NCI-H446 treated with DMSO at 0.1 percent for 48 hours (cell line): Measurements from ENCODE around the gene SMOC2.

ENCODE experiments used
- DNase-seq: peaks from one replicate; lab custom pipeline; 2025; lab: John Stamatoyannopoulos, UW

SMOC2 gene

DNA sequence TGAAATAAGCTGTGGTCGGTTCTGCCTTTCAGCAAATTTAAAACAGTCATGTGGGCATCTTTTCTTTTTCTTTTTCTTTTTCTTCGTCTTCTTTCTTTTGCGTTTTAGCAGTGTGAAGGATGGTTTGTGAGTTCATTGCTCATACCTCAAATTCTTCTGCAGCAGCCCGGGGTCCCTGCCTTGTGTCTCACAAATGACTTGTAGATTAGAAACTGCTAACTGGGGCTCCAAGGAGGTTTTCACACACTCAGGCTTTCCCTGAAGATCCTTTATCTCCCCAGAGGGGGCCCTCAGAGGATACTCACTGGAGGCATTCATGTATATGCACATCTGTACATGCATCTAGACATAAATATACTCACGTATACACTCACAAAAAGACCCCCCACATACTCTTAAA, 1.7 kb downstream of the SMOC2 start:
- DNase-seq, result no peak

DNA sequence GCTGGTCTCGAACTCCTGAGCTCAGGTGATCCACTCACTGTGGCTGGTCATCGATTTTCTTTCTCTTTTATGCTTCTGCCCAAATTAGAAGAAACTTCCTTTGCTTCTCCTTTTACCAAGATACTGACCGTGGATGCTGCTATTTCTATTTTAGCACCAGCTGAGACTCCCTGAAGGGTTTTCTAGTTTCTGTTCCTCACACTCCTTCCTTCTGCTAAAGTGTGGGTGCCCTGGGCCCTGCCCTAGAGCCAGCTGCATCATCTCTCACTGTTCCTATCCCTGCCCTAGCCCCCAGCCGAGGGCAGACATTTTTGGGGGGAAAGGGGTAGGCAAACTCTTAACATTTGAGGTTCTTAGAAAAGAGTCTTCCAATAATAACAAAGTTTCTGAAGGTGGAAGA, 6.3 kb downstream of the SMOC2 start:
- DNase-seq, result no peak

DNA sequence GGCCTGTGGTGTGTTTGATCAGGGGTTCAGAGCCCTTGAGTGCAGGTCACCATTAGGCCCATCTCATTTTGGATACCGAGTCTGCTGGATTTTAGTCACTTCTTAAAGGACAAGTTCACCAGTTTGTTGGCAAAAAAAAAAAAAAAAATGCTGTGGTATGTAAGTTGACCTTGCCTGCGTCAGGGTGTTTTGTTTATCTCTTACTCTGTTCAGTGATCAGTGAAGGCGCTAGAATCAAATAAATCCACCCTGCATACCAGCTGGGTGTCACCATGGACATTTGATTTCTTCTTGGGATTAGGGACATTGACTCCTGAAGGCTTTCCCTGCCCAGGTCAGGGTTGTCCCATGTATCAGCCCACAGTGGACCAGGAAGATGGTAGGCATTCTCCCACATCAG, 6.7 kb downstream of the SMOC2 start:
- no peak for DNase-seq

DNA sequence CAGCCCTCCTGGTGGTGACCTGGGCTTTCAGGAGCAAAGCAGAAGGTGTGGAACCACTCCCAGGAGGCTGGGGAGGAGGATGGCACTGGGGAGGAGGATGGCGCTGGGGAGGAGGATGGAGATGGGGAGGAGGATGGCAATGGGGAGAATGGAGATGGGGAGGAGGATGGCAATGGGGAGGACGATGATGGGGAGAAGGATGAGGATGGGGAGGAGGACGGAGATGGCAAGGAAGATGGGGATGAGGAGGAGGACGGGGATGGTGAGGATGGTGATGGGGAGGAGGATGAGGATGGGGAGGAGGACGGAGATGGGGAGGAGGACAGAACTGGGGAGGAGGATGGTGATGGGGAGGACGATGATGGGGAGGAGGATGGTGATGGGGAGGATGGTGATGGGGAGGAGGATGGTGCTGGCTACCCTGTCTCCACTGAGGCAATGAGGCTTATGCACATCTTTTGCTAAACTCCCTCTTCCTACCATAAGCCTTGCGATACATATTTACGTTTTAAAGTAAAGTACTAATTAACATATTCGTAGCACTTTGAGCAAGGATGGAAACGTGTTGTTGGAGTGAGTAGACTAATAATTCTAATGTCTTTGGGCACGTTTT, 7.4 kb downstream of the SMOC2 start:
- DNase-seq, result no peak

DNA sequence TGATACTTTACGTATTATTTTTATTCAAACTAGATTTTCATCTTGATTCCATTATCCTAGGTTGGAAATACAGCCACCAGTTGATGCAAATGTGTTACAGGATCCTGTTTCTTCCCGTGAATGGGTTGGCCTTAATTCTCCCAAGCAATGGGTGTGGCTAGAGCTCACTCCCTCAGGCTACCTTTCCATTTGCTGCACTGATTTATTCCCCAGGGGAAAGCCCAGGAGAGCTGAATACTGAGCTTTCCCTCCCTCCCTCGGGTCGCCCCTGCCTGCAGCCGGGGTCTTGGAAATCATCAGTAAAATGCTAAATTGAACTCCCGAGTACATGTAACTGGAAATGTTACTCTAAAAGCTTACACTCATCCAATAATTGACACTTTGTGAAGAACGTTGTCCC, 9.9 kb downstream of the SMOC2 start:
- no peak for DNase-seq

DNA sequence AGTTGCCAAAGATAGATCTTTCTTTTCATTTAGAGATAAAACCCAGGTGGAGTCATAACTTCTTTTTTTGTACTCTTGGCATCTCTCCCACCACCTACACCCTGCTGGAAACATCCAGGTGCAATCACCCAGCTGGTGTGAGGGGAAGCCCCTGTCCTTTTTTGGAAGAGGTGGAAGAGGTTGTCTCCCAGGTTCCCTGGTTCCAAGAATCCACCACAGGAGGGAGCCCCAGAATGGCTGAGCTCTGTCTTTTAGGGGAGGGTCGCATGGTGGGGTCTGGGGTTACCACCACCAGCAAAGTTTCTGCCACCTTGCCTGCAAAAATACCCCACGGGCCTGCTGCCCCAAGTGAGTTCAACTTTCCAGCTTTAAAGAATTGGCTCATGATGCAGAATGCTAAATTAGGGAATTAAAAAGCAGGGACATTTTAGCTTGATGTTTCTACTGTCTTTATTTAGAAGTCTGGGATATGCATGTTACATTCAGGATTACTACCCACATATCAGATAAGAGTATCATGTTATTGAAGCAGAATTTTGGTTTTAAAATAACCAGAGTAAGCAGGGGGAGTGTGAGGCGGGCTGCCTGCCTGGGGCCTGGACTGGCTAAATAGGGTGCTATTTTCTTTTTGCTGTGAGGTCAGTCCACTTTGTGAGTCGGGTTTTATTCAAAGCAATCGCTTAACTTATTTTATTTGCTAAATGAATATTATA, 11.0 kb downstream of the SMOC2 start:
- DNase-seq, result no peak

DNA sequence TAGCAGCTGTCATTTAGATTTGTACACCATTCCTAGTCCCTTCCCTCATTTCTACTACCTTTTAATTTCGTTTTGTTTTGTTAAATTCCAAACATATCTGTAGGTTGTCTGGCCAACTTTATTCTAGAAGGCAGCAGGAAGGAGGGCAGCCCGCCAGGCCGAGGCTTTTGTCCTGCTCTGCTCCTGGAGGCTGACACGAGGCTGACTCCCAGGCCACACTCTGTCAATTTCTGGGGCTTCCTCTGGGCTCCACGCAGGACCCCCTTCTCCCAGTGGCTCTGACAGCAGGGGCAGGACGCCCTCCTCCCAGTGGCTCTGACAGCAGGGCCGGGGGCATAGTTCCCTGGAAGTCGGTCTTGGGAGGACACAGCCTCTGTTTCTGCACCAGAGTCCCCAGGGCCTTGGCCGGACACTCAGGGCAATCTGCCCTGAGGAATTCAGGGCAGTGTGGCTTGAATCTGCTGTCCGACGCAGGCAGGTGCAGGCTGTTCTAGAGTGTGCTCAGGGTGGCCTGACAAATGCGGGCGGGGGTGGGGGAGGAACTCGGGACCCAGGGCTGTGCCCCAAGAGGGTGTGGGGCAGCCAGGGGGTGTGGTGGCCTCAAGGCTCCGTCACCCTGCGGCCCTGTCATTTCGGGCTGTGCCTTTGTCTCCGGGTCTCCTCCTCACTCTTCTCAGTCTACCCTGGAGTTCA, 11.8 kb downstream of the SMOC2 start:
- no peak for DNase-seq

DNA sequence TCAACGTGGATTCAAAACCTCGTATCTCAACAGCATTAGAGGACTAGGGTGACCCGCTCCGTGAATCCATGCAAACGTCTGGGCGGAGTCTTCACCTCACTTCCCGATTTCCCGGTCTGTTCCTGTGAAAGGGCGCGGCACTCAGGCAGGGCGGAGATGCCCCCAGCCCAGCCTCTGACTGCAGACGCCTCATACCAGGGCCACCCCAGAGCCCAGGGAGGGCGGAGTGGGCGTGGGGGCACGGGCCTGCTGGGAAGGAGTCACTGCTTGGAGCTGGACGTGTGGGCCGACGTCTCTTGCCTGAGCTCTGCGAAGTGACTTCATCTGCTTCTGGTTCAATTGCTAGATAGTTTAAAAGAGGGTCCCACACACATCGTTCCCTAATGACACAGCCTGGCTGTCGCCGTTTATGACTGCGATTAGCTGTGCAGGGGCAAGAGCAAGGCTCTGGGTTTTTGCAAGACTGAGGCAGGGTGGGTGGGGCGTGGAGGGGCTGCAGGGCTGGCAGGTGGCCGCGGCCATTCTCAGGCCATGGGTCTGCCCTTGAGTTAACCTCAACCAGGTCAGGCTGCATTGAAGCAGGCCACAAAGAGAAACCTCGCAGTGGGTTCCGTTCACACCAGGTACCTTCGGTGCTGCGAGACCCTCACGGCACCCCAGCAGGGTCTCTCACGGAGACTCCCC, 15.0 kb downstream of the SMOC2 start:
- no peak for DNase-seq

DNA sequence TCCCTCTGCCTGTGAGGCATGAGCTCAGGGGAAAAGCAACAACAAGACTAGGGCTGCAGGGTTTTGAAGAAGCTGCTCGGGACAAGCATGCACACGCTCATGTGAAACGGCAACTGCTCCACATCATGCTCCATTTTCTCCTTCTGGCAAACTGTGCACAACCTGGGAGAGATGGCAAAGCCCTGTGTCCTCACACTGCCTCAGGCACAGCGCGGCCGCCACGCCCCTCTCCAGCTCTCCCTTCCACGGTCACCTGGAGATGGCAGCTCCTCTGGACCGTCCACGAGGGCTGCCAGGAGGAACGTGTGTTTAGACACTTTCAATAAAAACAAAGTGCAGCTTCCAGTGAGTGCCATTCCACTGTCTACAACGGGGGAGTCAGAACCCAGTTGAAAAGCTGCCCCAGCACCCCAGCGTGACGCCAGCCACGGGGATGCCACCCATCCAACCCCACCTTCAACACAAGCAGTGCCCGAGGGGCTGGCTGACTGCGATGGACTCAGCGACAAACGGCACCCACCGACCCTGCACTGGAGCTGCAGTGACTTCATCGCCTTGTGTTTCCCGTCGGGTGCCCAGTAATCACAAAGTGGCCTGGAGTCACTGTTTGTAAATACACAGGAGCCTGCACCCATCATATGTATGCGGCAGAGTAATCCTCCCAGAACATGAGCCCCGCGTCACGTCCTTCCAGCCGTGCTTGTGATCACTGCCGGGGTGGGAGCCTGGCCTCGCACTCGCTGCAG, 16.1 kb downstream of the SMOC2 start:
- DNase-seq, result no peak

DNA sequence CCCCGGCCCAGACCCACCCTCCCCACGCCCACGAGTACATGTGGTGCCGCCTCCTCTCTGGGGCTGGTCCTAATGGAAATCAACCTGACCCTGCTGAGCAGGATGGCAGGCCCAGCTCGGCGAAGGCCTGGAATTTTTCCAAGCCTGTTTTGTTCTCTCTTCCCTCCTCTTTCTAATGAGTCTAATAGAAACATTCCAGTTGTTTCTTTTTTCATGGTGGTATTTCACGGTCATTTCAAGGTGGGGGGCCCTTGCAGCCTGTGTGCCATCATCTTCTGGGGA, 16.6 kb downstream of the SMOC2 start:
- DNase-seq, result no peak

DNA sequence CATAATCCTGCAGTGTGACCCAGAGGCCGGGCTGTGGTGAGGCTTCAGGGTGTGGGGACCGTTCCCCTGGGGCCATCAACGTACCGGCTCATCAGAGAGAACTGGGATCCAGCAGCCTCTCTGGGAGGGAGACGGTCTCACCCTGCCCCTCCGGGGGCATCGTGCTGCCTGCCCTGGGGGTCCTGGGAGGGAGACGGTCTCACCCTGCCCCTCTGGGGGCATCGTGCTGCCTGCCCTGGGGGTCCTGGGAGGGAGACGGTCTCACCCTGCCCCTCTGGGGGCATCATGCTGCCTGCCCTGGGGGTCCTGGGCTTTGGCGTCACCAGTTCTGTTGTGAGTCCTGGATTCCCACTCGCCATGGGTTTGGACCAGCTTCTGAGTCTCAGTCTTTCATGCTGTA, 17.1 kb downstream of the SMOC2 start:
- no peak for DNase-seq

DNA sequence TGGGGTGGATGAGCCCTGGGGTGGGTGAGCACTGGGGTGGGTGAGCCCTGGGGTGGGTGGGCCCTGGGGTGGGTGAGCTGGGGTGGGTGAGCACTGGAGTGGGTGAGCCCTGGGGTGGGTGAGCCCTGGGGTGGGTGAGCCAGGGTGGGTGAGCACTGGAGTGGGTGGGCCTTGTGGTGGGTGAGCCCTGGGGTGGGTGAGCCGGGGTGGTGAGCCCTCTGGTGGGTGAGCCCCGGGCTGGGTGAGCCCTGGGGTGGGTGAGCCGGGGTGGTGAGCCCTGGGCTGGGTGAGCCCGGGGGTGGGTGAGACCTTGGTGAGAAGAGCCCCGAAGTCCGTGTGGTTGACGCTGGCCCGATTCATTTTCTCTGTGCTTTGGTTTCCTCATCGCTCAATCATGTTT, 18.6 kb downstream of the SMOC2 start:
- DNase-seq, result no peak

DNA sequence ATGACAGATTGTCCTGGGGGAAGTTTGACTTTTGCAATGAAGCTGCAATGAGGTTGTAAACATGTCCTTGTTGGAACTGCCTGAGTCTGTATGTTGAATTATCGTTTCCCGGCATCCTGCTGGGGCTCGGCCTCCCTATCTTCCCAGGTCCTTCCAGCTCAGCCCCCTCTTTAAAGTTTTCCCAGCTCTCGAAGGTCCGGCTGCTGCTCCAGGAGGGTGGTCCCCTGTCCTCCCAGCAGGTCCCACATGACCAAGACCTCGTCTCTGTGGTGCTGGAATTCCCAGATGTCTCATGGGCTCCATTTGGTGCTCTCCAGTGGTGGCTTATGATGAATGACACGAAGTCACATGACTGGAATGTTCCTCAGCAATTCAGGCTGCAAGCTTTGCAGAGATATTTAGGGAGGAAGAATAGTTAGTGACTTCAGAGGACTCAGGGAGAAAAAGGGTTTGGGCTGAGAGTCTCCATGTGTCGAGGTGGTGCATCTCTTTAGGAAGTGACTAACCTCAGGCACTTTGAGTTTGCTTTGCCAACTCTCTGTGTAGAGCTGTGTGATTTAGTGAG, 21.4 kb downstream of the SMOC2 start:
- no peak for DNase-seq

DNA sequence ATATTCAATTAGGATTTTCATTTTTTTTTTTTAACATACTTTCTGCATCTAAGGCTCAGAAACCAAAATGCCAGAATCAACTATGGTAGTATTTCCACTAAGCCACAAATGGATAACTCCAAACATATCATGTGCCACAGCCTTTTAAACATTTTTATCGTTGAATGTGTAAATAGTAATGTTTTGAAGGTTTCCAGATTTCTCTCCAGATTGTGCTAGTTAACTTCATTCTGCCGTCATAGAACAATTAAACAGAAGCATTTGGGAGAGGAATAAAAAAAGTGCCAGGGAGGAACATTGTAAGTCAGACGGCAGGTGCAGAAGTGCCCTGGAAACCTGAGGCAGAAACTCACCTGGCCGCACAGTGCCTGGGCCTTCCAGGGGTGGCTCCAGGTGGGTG, 23.6 kb downstream of the SMOC2 start:
- DNase-seq, result no peak

DNA sequence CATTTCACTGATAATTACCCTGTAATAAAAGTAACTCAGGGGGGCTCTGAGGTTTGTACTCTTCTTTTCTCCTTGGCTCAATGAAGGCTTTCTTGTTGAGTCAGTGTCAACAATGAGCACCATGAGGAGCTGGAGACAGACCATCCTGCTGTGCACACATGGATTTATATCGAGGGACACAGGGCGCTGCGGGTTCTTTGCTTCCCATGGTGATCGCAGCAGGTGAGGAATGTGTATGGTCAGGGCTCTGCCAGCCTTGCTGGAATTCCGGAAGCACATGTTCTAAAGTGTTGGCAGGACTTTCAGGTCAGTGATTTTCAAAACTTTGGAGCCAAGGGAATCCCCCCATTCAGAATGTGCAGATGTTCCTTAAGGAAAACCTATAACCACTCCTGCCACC, 27.1 kb downstream of the SMOC2 start:
- DNase-seq, result no peak

DNA sequence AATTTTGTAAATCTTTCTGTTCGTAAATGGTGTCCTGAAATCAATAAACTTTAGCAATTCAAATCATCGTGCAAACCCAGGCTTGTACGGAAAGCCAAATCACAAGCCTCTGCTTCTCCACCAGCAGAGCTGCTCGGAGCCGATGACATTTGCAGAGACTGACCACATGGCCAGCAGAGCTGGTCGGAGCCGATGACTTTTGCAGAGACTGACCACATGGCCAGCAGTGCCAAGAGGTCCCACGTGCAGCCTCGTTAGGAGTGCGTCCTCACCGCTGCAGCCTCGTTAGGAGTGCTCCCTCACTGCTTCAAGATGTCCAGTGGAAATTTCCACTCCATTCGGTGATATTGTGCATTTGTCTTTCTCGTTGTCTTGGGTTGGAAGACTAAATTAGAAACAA, 28.5 kb downstream of the SMOC2 start:
- no peak for DNase-seq

DNA sequence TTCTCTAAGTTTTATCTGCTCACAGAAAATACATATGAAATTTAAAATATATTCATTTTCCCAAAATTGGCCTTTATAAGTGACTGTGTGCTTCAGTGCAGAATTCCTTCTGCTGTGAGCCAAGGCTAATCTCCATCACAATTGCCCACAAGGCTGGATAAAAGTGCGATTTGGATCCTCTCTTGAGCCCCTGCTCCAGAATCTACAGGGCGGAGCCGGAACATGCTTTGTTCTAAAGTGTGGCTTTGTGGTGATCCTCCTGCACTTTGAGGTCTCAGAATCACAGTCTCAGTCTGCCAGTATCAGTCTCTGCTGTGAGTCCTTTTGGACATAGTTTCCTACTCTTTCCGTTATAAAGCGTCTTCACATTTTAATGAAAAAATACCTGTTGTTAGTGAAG, 28.9 kb downstream of the SMOC2 start:
- no peak for DNase-seq

DNA sequence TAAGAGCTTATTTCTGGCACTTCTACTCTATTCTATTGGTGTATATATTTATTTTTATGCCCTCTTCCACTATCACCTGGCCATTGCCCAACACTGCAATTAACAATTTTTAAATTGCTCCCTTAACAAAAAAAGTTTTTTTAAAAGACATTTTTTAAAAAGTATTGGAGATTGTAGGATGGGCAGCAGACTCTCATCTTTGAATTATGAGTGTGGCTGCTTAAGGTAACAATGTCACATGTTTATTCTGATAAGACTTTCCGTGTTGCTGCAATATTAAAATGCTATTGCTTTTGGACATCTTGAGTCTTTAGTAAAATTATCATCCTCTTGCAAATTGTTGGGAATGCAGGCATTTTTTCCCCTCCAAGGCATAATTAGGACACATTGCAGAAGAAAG, 31.4 kb downstream of the SMOC2 start:
- no peak for DNase-seq

DNA sequence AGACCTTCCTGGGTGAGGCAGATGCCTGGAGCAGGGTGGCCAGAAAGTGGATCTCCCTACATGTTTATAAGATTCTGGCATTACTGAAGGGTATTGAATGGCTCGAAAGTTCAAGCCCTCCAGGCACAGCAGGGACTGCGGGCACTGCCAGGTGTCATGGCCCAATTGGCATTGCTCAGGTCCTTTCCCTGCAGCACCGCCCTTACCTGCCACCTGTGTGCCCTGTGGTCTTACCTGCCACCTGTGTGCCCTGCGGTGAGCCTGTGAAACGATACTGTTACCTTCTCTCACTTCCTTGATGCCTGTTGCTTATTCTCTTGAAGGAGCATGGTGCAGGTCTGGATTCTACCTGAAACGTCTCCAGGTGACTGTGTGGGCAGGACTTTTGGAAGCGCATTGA, 32.2 kb downstream of the SMOC2 start:
- no peak for DNase-seq

DNA sequence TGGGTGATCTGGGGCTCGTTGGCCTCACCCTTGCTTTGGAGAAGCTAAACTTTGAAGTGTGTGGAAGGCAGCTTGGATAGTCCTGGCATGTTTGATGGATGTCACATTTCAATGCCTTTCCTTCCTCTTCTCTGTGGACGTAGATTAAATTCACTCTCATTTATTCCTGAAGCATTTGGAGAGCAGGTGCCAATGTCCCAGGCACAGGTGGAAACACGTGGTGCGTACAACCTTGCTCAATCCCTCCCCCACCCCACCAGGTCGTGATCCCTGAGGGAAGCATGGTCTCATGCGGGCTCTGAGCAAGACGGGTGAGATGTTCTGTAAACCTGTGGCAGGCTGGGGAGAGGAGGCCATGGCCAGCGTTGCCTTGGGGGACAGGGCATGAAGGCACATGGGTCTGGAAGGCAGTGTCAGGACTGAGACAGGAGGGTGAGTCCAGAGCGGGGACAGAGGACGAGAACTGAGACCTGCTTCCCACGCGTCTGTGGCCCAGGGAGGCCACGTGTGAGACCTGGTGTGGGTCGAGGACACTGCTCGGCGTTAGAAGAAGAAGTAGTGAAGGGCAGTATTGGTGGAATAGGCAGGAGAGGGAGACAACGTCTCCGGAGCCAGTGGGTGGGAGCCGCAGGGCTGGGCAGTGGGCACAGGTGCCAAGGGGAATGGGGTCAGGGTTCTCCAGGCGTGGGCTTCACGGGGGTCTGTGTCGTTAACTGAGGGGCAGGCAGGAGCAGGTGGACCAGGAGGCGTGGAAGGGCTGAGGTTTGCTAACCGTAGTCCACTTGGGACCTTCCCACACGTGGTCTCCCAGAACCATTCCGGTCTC, 34.4 kb downstream of the SMOC2 start:
- no peak for DNase-seq

DNA sequence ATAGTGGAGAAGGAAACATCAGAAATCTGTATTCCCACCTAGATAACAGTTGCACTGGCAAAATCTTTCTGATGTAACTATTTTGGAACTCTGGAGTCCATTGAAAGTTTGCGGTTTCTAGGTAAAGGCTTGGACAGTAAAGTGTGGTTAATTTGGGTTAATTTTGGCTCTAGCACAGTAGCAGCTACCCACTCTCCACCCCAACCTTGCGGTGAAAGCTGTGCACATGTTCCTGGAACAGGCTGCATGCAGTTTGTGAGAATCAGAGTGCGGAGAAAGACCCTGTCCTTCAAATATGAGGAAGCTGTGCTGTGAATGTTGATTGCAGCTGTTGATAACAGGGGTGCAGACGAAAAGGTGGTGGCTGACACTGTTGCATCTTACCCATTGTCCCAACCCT, 38.4 kb downstream of the SMOC2 start:
- DNase-seq, result no peak
